Activated CD8-positive, alpha-beta T cell treated with anti-CD3 and anti-CD28 coated beads for 36 hours (primary cell): Measurements from ENCODE around the gene KCNJ11. TPM values are rescaled to one million over a fixed set of nuclear protein-coding genes. Genes with fewer than 3 reads are reported as not detected.

ENCODE experiments used
- ATAC-seq: fragments of 200-7000 bp; cut with Tn5 transposase; one replicate; pipeline ENCODE4 v1.10.0; 2021; ENCODE audit warnings: mild to moderate bottlenecking, moderate library complexity
- CTCF ChIA-PET: fragments of 350-600 bp; sonication (Branson Sonifier 250); formaldehyde crosslinking; loops from one replicate; lab custom pipeline; 2021; ENCODE audit warnings: antibody characterized with exemption; lab: Charles Lee
- POLR2A ChIA-PET: fragments of 350-600 bp; sonication (Branson Sonifier 250); formaldehyde crosslinking; loops from one replicate; lab custom pipeline; 2021; ENCODE audit warnings: antibody characterized with exemption; lab: Charles Lee
- DNase-seq: peaks from one replicate; pipeline ENCODE4 v3.0.0-alpha.2; 2020
- H3K27ac Mint-ChIP-seq: one replicate; pipeline ENCODE4 v1.8.0; 2021; ENCODE audit warnings: mild to moderate bottlenecking, mixed read lengths
- H3K27me3 Mint-ChIP-seq: one replicate; pipeline ENCODE4 v1.8.0; 2021; ENCODE audit warnings: mixed read lengths
- H3K36me3 Mint-ChIP-seq: one replicate; pipeline ENCODE4 v1.8.0; 2021; ENCODE audit warnings: low read depth, mixed read lengths
- H3K4me1 Mint-ChIP-seq: one replicate; pipeline ENCODE4 v1.8.0; 2021; ENCODE audit warnings: low read depth, mixed read lengths
- H3K4me3 Mint-ChIP-seq: one replicate; pipeline ENCODE4 v1.8.0; 2021; ENCODE audit warnings: mild to moderate bottlenecking, moderate library complexity, mixed read lengths
- H3K9me3 Mint-ChIP-seq: one replicate; pipeline ENCODE4 v1.8.0; 2021; ENCODE audit warnings: mixed read lengths
- intact Hi-C: fragments of 100-400 bp; cut with micrococcal nuclease; formaldehyde crosslinking; loops from one replicate; pipeline ENCODE4 v1.10.0; 2022
- total RNA-seq, 2 experiments: library from RNA; stranded (reverse); gene quantifications; one replicate each; pipeline ENCODE4 v1.2.3, GENCODE V29; 2021
- TF ChIP-seq, protein P1 (sequence below): fragments of 200-600 bp; IDR thresholded peaks from one replicate; pipeline ENCODE4 v1.8.0; 2022; ENCODE audit warnings: antibody characterized with exemption, mild to moderate bottlenecking

The KCNJ11 gene
- total RNA-seq, 2 experiments from 2014 or later: 1.2 to 2.4 TPM

DNA sequence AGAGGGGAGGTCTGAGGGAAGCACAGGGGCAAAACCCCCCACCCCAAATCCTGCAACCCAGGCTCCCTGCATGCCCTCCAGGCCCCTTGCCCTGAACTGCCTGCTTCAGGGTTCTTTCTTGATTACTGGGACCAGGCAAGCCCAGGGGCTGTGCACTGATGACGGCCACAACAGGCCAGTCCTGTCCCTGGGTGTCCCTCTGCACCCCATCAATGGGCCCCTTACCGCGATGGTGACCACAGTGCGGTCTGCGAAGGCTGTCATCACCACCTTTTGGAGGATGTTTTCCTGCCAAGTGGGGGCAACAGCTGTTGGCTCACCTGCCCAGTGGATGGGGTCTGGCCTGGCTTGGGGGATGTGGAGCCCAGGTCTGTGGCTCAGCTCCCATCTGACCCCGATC lies 5.0 kb upstream of the KCNJ11 start:
- Mint-ChIP-seq H3K36me3 (no peaks in the 10 kb centered on the region), H3K4me3 (no peak overlapping the region), H3K27ac (no peak overlapping the region), H3K27me3 (peaks cover 2% of the 10 kb centered on the region), H3K9me3 (no peaks in the 10 kb centered on the region), H3K4me1 (peaks cover 4% of the 10 kb centered on the region)
- no peak for ATAC-seq
- ChIA-PET CTCF (interaction anchor here (0.8 to 6.4 kb wide), 4 partner anchors 9 to 135 kb away, joined by 4 to 27 read pairs (median 6); no protein-coding TSS in a partner anchor), POLR2A (interaction anchor here (0.9 kb wide), 1 partner anchor 206 kb away, joined by 3 read pairs; no protein-coding TSS in a partner anchor)
- TF ChIP-seq, protein P1, sequence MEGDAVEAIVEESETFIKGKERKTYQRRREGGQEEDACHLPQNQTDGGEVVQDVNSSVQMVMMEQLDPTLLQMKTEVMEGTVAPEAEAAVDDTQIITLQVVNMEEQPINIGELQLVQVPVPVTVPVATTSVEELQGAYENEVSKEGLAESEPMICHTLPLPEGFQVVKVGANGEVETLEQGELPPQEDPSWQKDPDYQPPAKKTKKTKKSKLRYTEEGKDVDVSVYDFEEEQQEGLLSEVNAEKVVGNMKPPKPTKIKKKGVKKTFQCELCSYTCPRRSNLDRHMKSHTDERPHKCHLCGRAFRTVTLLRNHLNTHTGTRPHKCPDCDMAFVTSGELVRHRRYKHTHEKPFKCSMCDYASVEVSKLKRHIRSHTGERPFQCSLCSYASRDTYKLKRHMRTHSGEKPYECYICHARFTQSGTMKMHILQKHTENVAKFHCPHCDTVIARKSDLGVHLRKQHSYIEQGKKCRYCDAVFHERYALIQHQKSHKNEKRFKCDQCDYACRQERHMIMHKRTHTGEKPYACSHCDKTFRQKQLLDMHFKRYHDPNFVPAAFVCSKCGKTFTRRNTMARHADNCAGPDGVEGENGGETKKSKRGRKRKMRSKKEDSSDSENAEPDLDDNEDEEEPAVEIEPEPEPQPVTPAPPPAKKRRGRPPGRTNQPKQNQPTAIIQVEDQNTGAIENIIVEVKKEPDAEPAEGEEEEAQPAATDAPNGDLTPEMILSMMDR: no peak
- intact Hi-C loops: no loop called here
- DNase-seq: no peak

DNA sequence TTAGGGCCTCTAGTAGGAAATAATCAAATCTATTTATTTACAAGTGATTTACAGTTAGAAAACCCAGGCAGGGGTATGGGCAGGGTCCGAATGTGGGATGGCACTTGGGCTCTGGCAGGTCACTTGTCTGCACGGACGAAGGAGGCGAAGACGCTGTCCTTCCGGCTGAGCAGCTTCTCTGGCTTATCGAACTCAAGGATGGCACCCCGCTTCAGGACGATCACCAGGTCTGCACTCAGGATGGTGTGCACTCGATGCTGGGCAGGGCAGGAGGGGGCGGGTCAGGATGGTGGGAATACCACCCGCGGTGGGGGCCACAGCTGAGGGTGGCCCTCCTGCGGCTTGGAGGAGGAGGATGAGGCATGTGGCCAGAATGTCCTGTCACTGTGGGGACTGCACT lies 4.4 kb upstream of the KCNJ11 start:
- TF ChIP-seq, protein P1: no peak
- H3K27me3 Mint-ChIP-seq: peaks cover 2% of the 10 kb centered on the region
- intact Hi-C loops: no loop called here
- no peaks in the 10 kb centered on the region for H3K36me3 Mint-ChIP-seq
- H3K9me3 Mint-ChIP-seq: no peaks in the 10 kb centered on the region
- ChIA-PET POLR2A (interaction anchor here (0.9 kb wide), 1 partner anchor 205 kb away, joined by 3 read pairs; no protein-coding TSS in a partner anchor), CTCF (interaction anchor here (1.3 to 6.4 kb wide), 4 partner anchors 9 to 136 kb away, joined by 6 to 27 read pairs (median 7); no protein-coding TSS in a partner anchor)
- no peak overlapping the region for H3K27ac Mint-ChIP-seq
- no peak overlapping the region for H3K4me3 Mint-ChIP-seq
- peaks cover 4% of the 10 kb centered on the region for H3K4me1 Mint-ChIP-seq
- ATAC-seq (no peak), DNase-seq (no peak)

DNA sequence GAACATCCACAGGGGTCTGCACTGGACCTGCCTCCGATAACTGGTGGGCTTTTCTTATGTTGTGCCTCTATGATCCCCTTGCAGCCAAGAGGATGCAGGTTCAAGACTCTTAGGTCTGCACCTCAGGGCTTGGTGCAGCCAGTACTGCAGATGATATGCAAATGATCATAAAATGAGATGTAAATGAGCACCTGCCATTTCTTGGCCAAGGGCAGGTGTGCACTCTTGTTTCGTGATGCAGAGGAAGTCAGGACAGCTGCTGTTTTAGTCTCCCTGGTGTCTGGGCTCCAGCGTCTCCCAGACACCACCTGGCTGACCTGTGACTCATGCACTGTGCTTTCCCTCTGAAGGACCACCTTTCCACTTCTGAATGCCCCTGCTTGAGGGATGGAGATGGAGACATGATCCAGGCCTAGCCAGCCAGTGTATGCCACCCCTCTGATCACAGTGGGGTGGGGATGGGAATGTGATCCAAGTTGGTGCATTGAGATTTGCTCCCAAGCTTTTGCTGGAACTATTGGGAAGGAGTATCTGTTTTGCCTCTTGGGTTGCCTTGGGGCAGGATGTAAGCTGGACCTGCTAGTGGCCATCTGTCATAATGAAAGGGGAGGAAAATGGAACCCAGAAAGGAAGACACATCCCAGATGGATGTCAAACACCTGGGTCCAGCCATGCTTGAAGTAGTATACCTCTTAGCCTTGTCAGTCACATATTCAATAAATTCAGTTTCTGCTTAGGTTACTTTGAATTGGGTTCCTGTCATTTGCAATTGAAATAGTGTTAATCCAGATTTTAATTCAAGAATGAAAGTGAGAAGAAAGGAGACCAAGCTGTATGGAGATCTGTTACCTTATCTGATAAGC lies 3.3 kb upstream of the KCNJ11 start:
- ChIA-PET CTCF (interaction anchor here (0.8 to 6.4 kb wide), 6 partner anchors 8 to 141 kb away, joined by 3 to 27 read pairs (median 5); no protein-coding TSS in a partner anchor), POLR2A (no interaction called here)
- DNase-seq: no peak
- Mint-ChIP-seq H3K4me3 (no peak overlapping the region), H3K27ac (no peak overlapping the region), H3K9me3 (no peaks in the 10 kb centered on the region), H3K27me3 (peaks cover 2% of the 10 kb centered on the region), H3K4me1 (peaks cover 4% of the 10 kb centered on the region), H3K36me3 (no peaks in the 10 kb centered on the region)
- intact Hi-C loops: no loop called here
- TF ChIP-seq, protein P1: no peak
- no peak for ATAC-seq

GRCh38 chr11:17389957-17390649 lies 1.6 kb upstream of the KCNJ11 start:
- H3K4me3 Mint-ChIP-seq: peak overlapping the region; percentile 28
- CTCF ChIA-PET: interaction anchor here (0.8 to 6.4 kb wide), 4 partner anchors 45 to 147 kb away, joined by 4 to 27 read pairs (median 14); no protein-coding TSS in a partner anchor
- intact Hi-C loops: no loop called here

More at GRCh38 chr11:17389957-17390649, 1.6 kb upstream of the KCNJ11 start:
- Mint-ChIP-seq H3K36me3 (no peaks in the 10 kb centered on the region), H3K4me1 (peaks cover 4% of the 10 kb centered on the region), H3K9me3 (no peaks in the 10 kb centered on the region), H3K27ac (peak overlapping the region; percentile 9), H3K27me3 (peaks cover 2% of the 10 kb centered on the region)
- POLR2A ChIA-PET: no interaction called here
- TF ChIP-seq, protein P1: no peak
- ATAC-seq: no peak
- no peak for DNase-seq
